GM15510 (cell line): ENCODE measurements around the gene MAOA.

ENCODE experiments used
- POLR2A ChIP-seq: IDR thresholded peaks from 3 replicates; pipeline ENCODE4 v1.6.1; 2011; ENCODE audit warnings: borderline replicate concordance; ENCODE audit not compliant: insufficient read length; ENCODE audit errors: extremely low read depth

Gene MAOA

GRCh38 chrX:43756076-43756475 is 100.0 kb downstream of the MAOA start:
- no peak for TF ChIP-seq POLR2A

GRCh38 chrX:43758044-43758443 is 101.9 kb downstream of the MAOA start:
- TF ChIP-seq POLR2A, result no peak

GRCh38 chrX:43785930-43786591 is 130.0 kb downstream of the MAOA start:
- no peak for TF ChIP-seq POLR2A
